HT-29 (cell line): ENCODE data around the gene CCDC169. TPM values are rescaled to one million over a fixed set of nuclear protein-coding genes. Genes with fewer than 3 reads are reported as not detected.

Source experiments
- DNase-seq: peaks from one replicate; pipeline ENCODE4 v3.0.0-alpha.2; 2015; ENCODE audit warnings: low spot score
- small RNA-seq: library from RNA; depleted of rRNA; stranded (forward); fragments of <200 nt; gene quantifications from one replicate; pipeline ENCODE3, GENCODE V24; 2014
- total RNA-seq: library from RNA; depleted of rRNA; stranded (reverse); fragments of >200 nt; shearing (Covaris generic); gene quantifications from 2 replicates; pipeline ENCODE4 v1.2.3, GENCODE V29; 2014; rRNA removed

Gene CCDC169
- total RNA-seq, 1 experiment from 2014 or later, result not detected

GRCh38 chr13:36244073-36244472 is 53.5 kb downstream of the CCDC169 start:
- no peak for DNase-seq

GRCh38 chr13:36242761-36243160 is 54.9 kb downstream of the CCDC169 start:
- no peak for DNase-seq

GRCh38 chr13:36231236-36231635 is 66.4 kb downstream of the CCDC169 start:
- no peak for DNase-seq

- DNase-seq, result no peak
These were observed 72.9 kb downstream of the CCDC169 start for GRCh38 chr13:36224730-36225129.

GRCh38 chr13:36219883-36220282 is 77.7 kb downstream of the CCDC169 start:
- DNase-seq, result no peak

- no peak for DNase-seq
These were observed 80.2 kb downstream of the CCDC169 start for GRCh38 chr13:36217456-36217855.

GRCh38 chr13:36214163-36214921 is 83.3 kb downstream of the CCDC169 start, which contains the start of gene SOHLH2:
TSS of gene SOHLH2 (minus strand) at chr13:36214556. CDS start at chr13:36214526, 30 bp downstream.
- DNase-seq, result no peak

GRCh38 chr13:36212789-36213188 is 84.8 kb downstream of the CCDC169 start:
- DNase-seq, result no peak

GRCh38 chr13:36211567-36211966 is 86.0 kb downstream of the CCDC169 start:
- no peak for DNase-seq

- no peak for DNase-seq
These were observed 86.9 kb downstream of the CCDC169 start for GRCh38 chr13:36210738-36211137.

- peak; percentile 23 for DNase-seq
These were observed 89.9 kb downstream of the CCDC169 start for GRCh38 chr13:36207672-36208071.

- no peak for DNase-seq
These were observed 104.3 kb downstream of the CCDC169 start for GRCh38 chr13:36193151-36193855.

GRCh38 chr13:36192166-36192565 is 105.4 kb downstream of the CCDC169 start:
- DNase-seq, result no peak

- no peak for DNase-seq
These were observed 106.8 kb downstream of the CCDC169 start for GRCh38 chr13:36190771-36191170.

- no peak for DNase-seq
These were observed 109.2 kb downstream of the CCDC169 start for GRCh38 chr13:36188441-36188840.

- no peak for DNase-seq
These were observed 113.7 kb downstream of the CCDC169 start for GRCh38 chr13:36183901-36184300.

Small RNA genes within 50 kb of the gene (small RNA-seq; reads per million reads assigned to genes)
- gene RNU6-71P, result not detected

Other genes with a start within 250 kb of the CCDC169 start
- not detected in 2 replicates for gene DCLK1, start 166.4 kb downstream of the CCDC169 start, total RNA-seq
- gene SOHLH2, start 83.3 kb downstream of the CCDC169 start, total RNA-seq, result not detected in 2 replicates
- gene SPART, start 48.6 kb upstream of the CCDC169 start, total RNA-seq, result not detected in 2 replicates
- gene CCNA1, start 134.7 kb upstream of the CCDC169 start, total RNA-seq, result not detected in 2 replicates